ENCODE measurements around the gene PDGFC. TPM values are rescaled to one million over a fixed set of nuclear protein-coding genes. Genes with fewer than 3 reads are reported as not detected.

Gene PDGFC, protein sequence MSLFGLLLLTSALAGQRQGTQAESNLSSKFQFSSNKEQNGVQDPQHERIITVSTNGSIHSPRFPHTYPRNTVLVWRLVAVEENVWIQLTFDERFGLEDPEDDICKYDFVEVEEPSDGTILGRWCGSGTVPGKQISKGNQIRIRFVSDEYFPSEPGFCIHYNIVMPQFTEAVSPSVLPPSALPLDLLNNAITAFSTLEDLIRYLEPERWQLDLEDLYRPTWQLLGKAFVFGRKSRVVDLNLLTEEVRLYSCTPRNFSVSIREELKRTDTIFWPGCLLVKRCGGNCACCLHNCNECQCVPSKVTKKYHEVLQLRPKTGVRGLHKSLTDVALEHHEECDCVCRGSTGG
- total RNA-seq = 12.0 TPM

DNA sequence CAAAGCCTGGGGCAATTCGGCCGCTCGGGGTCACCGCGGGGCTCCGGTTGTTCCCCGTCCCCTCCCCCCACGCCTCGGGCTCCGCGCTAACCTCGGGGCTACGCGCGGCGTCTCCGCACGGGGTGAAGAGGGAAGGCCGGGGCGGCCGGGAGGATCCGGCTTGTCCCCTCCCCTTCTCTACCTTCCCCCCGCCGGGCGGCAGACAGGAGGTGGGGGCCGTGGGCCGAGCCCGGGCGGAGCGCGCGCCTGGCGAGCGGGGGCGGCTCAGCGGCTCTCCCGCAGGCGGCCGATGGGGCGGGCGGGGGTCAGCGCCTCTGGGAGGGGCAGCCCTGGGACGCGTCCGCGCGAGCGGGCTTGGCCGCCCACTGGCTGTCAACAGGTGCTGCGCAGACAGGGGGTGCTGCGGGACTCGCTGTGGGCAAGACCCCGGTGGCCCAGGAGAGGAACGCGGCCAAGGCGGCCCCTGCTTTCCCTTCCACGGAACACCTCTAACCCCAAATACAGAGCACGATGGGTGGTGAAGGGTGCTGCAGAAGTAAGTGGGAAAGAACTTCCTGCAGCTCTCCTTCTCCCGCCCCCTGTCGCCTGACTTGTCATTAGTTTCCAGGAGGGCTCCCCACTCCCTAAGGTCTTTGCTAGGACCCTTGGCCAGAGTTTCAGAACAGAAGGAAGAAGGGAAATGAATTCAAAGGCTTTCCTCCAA is at the start of gene PDGFC:
Gene PDGFC, minus strand, starts transcription at position 124 of the 703 bp plus-strand sequence. CDS start 896 bp downstream, outside the sequence.
- intact Hi-C loops (cut with DNase I) = no loop called here
- ATAC-seq = peak; percentile 82

DNA sequence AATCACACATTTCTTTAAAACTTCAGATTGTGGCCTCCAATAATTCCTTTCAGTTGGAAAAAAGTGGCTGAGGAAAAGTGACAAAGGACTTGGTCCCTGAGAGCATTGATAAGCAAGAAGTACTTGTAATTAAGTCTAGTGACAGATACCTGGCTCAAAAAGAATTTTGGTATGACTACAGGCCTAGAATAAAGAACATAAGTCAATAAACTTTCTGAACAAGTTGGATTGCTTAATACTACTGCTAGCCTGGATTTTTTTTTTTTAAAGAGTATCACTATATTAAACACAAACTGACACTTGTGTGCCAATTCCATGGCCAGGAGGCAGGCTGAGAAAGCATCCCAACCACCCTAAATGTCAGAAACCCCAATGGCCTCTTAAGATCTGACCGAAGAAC is 49.3 kb upstream of the PDGFC start:
- DNase-seq (ENCODE audit: low spot score) = no peak
- intact Hi-C loops (cut with DNase I) = no loop called here
- ATAC-seq = no peak

More for the DNA sequence above, at the start of gene PDGFC:
- peak; percentile 86 for DNase-seq (ENCODE audit: low spot score)

DNA sequence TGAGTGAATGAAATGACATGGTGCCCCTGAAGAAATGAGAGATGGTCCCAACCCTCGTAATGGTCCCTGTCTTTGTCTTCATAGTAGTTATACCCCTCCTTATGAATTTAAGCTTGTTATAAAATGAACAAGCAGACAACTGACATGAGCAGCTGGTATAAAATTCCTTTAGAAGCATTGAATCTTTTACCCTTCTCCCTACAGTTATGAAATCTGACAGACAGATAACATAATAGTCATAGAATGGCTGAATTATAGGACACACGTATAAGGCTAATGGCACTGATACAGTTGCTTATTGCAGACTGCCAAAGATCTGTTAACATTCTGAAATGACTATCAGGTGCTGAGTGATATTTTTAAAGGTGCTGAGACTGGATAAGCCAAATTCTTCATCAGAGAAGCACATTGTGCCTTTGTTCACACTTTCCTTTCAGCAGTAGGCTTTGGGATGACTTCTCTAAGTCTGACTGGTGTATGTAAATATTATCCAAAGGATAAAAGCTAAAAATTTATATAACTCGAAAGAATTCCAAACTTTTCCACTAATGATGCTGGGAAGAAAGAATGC is 47.4 kb upstream of the PDGFC start:
- ATAC-seq = no peak
- no peak for DNase-seq (ENCODE audit: low spot score)
- intact Hi-C loops (cut with DNase I) = no loop called here

DNA sequence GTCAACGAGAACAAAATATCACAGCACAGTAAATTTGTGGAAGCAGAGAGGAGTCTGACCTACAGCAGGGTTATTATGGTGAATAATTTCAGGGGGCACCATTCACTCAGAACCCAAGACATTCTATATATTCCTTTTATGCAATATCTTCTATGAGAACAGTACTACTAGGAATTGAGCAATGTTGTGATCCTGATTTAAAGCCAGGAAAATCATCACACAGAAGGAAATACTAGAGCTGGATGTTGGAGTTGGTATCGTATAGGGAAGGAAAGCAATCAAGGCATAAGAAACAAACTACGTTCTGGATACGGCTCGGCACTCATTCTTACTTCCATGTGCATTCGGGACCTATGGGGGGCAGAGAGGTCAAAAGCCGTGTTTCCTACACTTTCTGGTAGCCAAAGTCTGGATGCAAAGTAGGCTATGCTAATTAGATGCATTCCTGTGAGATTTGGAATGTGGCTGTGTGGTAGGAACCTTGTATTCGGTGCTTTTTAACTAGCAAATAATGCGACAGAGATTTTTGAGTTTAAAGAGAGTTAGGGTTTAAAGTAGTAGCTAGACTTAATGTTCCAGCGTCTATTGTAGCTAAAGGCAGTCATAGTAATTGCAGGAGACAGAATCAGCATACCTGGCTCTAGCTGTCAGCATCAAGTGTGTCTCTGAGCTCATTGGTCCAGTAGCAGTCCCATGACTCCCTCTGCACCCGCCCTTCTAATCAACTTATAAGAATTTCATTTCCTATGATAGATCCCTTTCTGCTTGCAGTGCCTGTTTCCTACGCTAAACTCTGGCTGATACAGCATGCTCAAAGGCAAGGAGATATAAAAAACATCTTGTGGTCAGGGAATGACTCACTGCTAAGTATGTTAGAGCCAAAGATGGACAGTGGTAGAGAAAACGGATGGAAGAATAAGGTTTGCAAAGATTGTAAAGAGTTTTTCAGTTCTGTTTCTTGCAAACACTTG is 43.3 kb upstream of the PDGFC start:
- intact Hi-C loops (cut with DNase I) = no loop called here
- DNase-seq (ENCODE audit: low spot score) (no peak), ATAC-seq (peak; percentile 70)

DNA sequence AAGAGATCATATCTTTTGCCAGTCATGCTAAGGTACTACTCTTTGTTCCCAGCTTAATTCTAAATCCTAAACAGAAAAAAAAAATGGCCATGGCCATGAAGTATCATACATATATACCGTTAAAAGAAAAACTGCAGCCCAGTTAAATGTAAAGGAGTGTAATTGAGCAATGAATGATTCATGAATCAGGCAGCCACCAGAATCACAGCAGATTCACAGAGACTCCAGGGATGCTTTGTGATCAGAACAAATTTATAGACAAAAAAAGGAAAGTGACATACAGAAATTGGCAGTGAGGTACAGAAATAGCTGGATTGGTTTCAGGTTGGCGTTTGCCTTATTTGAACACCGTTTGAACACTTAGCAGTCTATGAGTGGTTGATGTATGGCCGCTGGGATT is 42.1 kb upstream of the PDGFC start:
- intact Hi-C loops (cut with DNase I) = no loop called here
- ATAC-seq (no peak), DNase-seq (ENCODE audit: low spot score) (no peak)

DNA sequence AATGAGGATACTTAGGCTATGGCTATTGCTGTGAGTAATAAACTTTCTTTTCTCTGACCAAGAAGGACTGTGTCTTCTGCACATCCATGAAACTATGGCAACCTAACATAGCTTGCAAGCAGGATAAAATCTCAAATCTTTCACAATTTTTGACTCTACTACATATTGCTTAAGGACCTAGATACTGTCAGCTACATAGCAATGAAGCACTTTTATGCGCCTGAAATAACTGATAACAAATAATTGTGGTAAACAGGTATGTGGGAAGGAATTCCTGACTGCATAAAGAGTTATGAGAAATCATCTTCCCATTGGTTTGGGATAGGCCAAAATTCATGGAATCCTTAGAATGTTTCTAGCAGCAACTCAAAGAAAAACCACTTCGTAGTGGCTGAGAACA is 41.2 kb upstream of the PDGFC start:
- DNase-seq (ENCODE audit: low spot score) (no peak), ATAC-seq (no peak)
- intact Hi-C loops (cut with DNase I) = no loop called here

DNA sequence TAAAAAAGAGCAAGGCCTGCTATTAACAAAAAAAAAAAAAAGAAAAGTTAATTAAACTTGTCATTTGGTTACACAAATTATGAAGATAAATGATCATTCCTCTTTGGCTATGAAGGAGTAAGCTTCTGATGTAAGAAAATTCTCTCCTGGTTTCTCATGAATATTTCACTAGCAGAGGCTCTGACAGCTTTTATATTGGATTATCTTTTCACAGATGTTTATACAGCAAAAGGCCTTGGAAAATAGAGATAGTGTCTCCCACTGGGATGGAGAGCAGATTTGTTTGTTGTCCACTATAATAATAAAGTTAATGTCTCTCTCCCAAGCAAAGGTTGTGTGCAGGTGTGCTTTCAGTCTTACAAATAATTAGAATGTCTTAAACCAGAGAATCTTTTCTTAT is 40.7 kb upstream of the PDGFC start:
- DNase-seq (ENCODE audit: low spot score) (no peak), ATAC-seq (no peak)
- intact Hi-C loops (cut with DNase I) = no loop called here

DNA sequence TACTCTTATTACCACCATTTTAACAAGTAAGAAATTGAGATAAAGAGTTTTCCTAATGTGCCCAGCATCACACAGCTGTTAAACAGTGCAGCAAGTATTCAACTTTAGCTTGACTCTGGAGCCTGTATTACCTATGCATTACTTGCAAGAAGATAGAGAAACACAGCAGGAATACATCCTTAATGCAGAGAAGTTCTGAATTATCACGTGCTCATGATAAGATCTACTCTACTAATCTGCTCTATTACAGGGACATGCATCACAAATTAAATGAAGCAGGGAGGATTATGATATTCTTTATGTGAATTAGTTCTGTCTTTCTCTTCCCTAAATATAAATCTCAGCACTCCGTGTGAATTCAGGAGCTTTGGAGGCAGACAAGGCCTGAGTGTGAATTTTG is 39.0 kb upstream of the PDGFC start:
- DNase-seq (ENCODE audit: low spot score) = no peak
- no peak for ATAC-seq
- intact Hi-C loops (cut with DNase I) = no loop called here

DNA sequence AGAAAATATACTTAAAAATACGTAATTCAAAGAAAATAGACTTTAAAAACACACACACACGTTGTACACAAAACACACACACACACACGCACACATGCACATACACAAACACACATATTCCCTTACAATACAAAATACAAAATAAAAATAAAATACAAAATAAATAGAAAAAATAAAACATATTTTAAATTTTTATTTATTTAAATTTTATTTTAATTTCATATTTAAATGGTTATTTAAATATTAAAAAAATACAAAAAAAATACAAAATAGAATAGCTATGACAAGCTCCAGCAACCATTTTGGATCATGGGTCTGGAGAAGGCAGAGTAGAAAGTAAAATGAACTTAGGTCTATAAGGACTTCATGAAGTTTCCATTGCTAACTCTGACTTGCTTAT is 34.2 kb upstream of the PDGFC start:
- intact Hi-C loops (cut with DNase I) = no loop called here
- ATAC-seq = no peak

DNA sequence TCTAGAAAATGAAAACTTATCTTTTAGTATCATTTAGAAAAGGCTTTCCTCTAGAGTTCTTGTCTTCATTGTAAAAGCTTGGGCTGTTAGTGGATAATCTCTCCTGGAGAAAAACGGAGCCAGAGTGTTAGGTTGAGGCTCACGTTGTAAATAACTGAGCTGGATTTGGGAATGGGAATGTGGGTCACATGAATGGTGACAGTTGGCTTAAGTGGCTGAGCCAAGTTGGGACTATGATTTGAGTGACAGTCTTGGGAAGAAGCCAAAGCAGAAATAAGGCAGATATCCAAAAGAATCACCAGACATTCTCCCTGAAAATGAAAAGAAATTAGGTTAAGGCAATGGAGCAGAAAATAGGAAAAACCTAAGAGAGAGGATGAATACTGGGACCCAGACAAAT is 33.6 kb upstream of the PDGFC start:
- no peak for ATAC-seq
- intact Hi-C loops (cut with DNase I) = no loop called here

More for the DNA sequence above, 34.2 kb upstream of the PDGFC start:
- DNase-seq (ENCODE audit: low spot score) = no peak

DNA sequence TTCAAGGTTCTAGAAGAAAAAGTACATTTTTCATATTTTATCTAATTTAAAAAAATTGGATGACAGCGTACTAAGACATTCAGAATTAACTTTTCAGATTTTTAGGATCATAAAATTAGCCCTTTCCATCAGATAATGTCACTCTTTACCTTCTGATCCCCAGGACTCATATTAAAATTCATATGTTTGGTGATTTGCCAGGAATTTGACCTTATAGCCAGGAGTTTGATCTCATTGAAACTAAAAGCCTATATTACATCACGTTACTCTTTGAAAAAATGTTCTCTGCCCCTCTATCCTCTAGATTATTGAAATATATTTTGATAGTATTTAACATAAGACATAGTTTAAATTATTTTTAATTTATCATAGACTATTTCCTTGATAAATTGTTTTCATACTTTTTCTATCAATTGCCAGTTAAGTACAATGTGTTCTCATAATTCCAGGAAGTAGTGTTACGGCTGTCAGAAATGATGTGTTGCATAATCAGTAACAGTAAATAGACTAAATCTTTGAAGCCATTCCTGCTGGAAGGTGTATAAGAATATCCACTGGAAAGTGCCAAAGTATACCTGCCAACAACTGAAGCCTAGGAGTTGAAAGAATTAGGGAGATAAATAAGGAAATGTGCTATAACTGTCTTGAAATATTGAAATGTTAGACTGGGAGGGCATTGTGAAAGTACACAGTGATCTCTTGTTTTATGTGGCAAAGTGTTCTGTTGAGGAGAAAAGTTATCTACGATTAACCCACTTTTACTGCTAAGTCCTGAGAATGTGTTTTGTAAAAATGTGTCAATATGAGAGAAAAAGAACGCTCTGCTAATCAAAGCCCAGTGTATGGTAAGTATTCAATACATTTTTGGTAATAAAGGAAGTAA is 32.9 kb upstream of the PDGFC start:
- intact Hi-C loops (cut with DNase I) = no loop called here
- peak; percentile 58 for ATAC-seq
- no peak for DNase-seq (ENCODE audit: low spot score)

More for the DNA sequence above, 33.6 kb upstream of the PDGFC start:
- no peak for DNase-seq (ENCODE audit: low spot score)

DNA sequence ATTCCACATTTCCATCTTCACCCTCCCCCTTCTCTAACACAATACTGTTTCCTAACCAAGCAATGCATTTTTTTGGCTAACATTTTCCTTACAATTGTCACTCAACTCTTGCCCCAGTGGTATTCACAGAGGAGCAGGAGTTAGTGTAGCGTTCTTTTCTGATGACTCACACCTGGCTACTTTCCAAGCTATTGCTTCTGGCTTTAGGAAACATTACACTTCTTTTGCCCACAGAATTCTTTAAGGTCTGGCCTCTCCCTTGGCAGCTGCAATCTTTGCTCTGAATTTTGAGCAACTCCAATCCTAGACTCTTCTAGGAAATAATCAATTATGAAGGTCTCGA is 27.5 kb upstream of the PDGFC start:
- intact Hi-C loops (cut with DNase I) = no loop called here
- DNase-seq (ENCODE audit: low spot score) (no peak), ATAC-seq (peak; percentile 48)

DNA sequence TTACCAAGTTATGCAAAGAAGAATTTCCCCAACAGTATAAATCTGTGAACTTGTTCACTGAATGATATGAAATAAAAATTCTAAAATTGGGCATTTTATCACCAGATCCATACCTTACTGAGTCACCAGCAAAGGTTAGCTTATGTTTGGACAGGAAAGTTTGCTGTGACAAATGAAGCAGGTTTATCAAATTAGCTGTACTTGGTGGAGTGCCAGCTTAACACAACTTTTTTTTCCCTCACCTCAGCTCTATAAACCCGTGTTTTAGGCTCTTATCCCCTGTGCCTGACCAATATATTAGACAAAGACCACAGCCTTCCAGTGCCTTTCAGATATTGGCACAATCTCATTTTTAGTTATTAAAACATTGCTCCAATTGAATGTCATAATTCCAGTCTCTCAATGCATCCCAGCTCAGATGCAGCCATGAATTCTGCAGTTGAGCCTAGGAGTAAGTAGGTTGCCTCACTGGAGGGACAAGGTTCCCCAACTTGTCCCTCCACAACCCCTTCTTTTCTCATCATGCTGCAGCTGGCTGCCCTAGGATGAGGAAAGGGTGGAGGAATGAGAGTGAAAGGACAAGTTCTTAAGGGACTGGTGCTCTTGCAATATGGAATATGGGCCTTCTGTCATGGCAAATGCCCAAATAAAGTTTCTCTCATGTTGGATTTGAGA is 27.0 kb upstream of the PDGFC start:
- DNase-seq (ENCODE audit: low spot score) = no peak
- intact Hi-C loops (cut with DNase I) = no loop called here
- ATAC-seq = peak; percentile 52

DNA sequence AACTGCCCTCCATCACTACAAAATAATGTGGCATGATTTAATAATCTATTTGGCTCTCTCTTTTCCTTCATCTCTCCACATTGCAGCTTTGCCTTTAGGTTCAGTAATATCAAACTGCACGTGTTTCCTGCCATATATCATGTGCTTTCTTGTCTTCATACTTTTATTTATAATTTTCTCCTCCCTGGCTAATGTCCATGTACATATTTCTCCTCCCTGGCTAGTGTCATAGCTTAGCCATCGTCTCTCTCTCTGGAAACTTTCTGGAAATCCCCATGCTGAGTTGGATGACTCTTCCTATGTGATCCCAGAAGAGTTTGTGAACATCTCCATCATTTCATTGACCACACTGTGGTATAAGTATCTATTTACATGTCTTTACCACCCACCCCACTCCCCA is 21.3 kb upstream of the PDGFC start:
- no peak for DNase-seq (ENCODE audit: low spot score)
- intact Hi-C loops (cut with DNase I) = no loop called here
- no peak for ATAC-seq

DNA sequence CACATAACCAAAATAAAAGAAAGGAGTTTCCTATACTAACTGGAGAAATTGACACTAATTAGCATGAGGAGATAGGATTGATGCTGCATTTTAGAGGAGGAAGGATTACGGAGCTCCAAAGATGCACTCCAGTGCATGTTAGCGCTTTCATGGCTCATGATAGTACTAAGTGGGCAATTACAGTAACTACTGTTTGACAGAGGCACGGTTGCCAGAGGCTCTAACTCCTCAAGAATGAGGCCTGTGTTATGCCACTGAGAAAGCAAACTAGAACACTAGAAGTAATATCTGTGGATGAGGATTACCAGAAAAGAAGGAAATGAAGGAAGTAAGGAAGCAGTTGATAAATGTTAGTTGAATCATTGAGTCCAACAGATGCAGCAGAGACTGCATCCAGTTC is 19.6 kb upstream of the PDGFC start:
- DNase-seq (ENCODE audit: low spot score) (no peak), ATAC-seq (no peak)
- intact Hi-C loops (cut with DNase I) = no loop called here

DNA sequence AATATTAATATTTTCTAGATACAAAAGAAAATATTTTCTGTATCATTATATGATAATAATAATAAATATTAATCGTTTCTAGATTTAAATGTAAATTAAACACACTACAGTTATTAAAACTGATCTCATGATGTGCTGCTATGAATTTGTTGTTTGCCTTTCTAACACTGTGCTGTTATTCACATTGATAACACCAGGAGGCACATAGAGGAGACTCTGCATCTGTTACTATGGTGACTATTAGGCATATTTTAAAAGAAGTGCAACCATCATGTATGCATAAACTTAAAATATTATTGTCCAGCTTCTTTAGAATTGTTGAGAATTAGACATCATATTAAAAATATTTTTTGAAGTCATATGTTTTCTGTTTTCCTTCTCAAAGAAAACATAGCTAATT is 11.8 kb upstream of the PDGFC start:
- no peak for DNase-seq (ENCODE audit: low spot score)
- no peak for ATAC-seq
- intact Hi-C loops (cut with DNase I) = no loop called here

DNA sequence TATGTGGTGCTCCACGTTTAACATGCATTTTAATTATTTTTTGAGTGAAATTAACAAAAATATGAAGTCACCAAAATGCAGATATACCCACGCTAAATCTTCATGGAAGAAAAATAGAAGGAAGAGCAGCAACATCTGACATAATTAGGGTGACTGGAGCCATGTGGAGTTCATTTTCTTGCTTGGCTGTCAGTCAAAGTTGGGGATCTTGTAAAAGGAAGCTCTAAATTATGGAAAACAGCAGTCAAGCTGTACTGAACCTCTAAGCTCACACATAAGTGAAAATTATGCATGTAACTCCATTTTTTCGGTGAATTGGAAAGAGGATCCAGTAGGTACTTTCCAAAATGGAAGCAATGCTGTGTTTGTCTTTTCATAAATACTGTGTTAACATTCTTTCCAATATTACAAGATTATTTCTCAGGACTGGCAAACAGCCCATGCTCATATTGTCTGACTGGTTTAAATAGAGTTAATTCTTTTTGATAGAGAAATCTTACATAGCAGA is 9.7 kb upstream of the PDGFC start:
- no peak for ATAC-seq
- intact Hi-C loops (cut with DNase I) = no loop called here
- no peak for DNase-seq (ENCODE audit: low spot score)
